ENCODE data around the gene PLOD2. TPM values are rescaled to one million over a fixed set of nuclear protein-coding genes. Genes with fewer than 3 reads are reported as not detected.

The PLOD2 gene
- total RNA-seq, 1 experiment from 2014 or later, result 19.3 TPM

DNA sequence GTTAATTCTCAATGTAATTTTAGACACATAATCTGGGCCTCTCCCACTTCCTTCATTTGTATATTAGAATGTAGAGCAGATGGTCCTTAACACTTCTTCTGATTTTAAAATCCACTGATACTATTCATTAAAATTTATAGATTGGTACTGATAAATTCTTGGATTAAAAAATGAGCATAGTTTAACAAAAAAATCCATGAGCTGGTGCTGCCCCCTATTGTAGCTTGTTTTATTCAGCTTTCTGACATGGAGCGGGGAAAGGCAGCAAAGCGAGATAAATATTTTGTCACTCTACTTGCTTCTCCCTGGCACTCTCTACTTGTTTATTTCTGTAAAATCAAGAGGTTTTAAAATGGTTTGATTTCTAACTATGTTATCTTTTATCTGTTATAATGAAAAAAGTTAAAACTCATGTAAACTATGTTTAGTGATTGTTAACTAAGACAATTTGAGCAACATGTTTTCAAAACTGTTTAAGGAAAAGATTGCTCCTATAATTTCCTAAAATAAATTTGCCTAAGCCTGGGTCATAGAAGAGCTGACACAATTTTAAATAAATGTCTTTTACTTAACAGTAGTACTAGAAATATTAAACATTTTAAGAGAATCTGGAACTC, 26.5 kb upstream of the PLOD2 start:
- no peaks in the 10 kb centered on the region for H3K23me2 ChIP-seq (ENCODE audit: insufficient read length, low read depth, low read length, poor library complexity, severe bottlenecking)

More for the DNA sequence above, 26.5 kb upstream of the PLOD2 start:
- no peak overlapping the region for H3K14ac ChIP-seq (ENCODE audit: insufficient read depth, low read length)
- H3K79me2 ChIP-seq (ENCODE audit: insufficient read depth, low read length), result no peaks in the 10 kb centered on the region
- peaks cover 2% of the 10 kb centered on the region in 2 experiments; a peak in 2 of 4 replicates for H3K4me1 Mint-ChIP-seq
- H3K79me1 ChIP-seq (ENCODE audit: insufficient read depth, low read depth, low read length, poor library complexity, severe bottlenecking), result no peaks in the 10 kb centered on the region
- H3K9me3 ChIP-seq (ENCODE audit: control insufficient read depth, low read depth, low read length), result no peaks in the 10 kb centered on the region
- H3K36me3 Mint-ChIP-seq (ENCODE audit: insufficient read depth in 1 of 3, low read depth in 3 of 3), result no peaks in the 10 kb centered on the region
- no peak overlapping the region for H3K4me3 Mint-ChIP-seq
- no peaks in the 10 kb centered on the region for H4K20me1 ChIP-seq (ENCODE audit: control insufficient read depth, insufficient read depth, insufficient read length)
- no peak overlapping the region for H4K91ac ChIP-seq (ENCODE audit: insufficient read length, low read depth, low read length)
- H3K4ac ChIP-seq (ENCODE audit: low read depth, low read length), result no peak overlapping the region
- no peak overlapping the region for H3K4me2 ChIP-seq (ENCODE audit: insufficient read depth, insufficient read length, low read length)
- H4K8ac ChIP-seq (replicated peaks; ENCODE audit: insufficient read length, low read depth, low read length), result no peak overlapping the region
- H3K4me1 ChIP-seq (ENCODE audit: insufficient read depth, low read length), result no peaks in the 10 kb centered on the region
- no peak overlapping the region for H3K27ac ChIP-seq (ENCODE audit: insufficient read length, low read depth, low read length)
- no peak overlapping the region for H3K9ac ChIP-seq (ENCODE audit: extremely low read depth, insufficient read length, low read length)
- no peak for DNase-seq
- H3K56ac ChIP-seq (ENCODE audit: insufficient read length, low read depth, low read length), result no peak overlapping the region
- TF ChIP-seq, protein P1, sequence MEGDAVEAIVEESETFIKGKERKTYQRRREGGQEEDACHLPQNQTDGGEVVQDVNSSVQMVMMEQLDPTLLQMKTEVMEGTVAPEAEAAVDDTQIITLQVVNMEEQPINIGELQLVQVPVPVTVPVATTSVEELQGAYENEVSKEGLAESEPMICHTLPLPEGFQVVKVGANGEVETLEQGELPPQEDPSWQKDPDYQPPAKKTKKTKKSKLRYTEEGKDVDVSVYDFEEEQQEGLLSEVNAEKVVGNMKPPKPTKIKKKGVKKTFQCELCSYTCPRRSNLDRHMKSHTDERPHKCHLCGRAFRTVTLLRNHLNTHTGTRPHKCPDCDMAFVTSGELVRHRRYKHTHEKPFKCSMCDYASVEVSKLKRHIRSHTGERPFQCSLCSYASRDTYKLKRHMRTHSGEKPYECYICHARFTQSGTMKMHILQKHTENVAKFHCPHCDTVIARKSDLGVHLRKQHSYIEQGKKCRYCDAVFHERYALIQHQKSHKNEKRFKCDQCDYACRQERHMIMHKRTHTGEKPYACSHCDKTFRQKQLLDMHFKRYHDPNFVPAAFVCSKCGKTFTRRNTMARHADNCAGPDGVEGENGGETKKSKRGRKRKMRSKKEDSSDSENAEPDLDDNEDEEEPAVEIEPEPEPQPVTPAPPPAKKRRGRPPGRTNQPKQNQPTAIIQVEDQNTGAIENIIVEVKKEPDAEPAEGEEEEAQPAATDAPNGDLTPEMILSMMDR (conservative IDR thresholded peaks at IDR 0.05), result peak; percentile 75
- no peaks in the 10 kb centered on the region; a peak in 1 of 5 replicates for H3K9me3 Mint-ChIP-seq
- H2BK15ac ChIP-seq (ENCODE audit: low read depth, low read length), result no peak overlapping the region
- no peak overlapping the region for H2BK5ac ChIP-seq (ENCODE audit: insufficient read length, low read length)
- no peak overlapping the region for H2BK120ac ChIP-seq (ENCODE audit: low read depth, low read length, poor library complexity, severe bottlenecking)
- no peak overlapping the region for H2BK12ac ChIP-seq (ENCODE audit: insufficient read length, low read depth, low read length)
- H2AFZ ChIP-seq (ENCODE audit: low read length), result no peak overlapping the region
- no peak overlapping the region for H3K18ac ChIP-seq (ENCODE audit: insufficient read length, low read depth, low read length)
- no peak overlapping the region for H3K27ac Mint-ChIP-seq
- no CpG with 5 or more reads among the region's 2 CpGs for WGBS (ENCODE audit: extremely low coverage, insufficient read length, low lambda C conversion rate)
- H2BK20ac ChIP-seq (ENCODE audit: low read depth, low read length, poor library complexity, severe bottlenecking), result no peak overlapping the region
- no peak overlapping the region for H3T11ph ChIP-seq (ENCODE audit: low read length)
- H4K5ac ChIP-seq (ENCODE audit: insufficient read length, low read depth, low read length), result no peak overlapping the region
- H2AK5ac ChIP-seq (ENCODE audit: insufficient read length, low read length), result no peak overlapping the region
- no peaks in the 10 kb centered on the region for H3K27me3 ChIP-seq (ENCODE audit: insufficient read depth, low read length)
- no peak overlapping the region for H3K23ac ChIP-seq (ENCODE audit: insufficient read length, low read depth, low read length)
- H3K27me3 Mint-ChIP-seq (ENCODE audit: low read depth), result no peaks in the 10 kb centered on the region

All from H9 (cell line).